Amniotic epithelial cell (primary cell): Measurements from ENCODE around the gene IRS2.

Experiments
- DNase-seq: peaks from one replicate; pipeline ENCODE4 v3.0.0-alpha.2; 2010; ENCODE audit warnings: low read depth

IRS2 gene

DNA sequence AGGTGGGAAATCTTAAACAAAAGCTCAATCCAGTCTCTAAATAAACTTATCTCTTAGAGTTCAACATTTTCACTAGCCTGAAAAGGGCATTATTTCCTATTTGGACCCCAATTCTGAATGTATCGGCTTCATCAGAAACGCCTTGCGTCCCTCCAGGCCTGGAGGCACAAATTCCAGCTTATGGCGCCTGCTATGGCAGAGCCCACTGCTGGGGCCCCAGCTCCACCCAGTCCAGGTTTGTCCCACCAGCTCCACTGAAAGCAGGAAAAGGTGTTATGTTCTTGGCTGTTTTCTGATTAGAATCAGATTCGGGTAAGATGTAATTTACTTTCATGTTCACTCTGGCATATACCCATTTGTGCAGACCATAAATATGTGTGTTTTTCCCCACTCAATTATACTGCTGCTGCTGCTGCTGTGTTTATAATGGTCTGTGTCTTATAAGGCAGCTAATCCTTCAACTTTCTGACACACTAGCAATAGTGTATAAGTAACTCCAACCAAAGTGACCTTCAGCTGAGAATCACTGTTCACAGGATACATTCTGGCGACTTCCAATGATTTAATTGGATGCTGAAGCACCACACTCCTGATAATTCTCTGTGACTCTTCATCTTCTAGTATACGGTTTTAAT is 6.4 kb downstream of the IRS2 start:
- no peak for DNase-seq

GRCh38 chr13:109779074-109779473 is 7.3 kb downstream of the IRS2 start:
- DNase-seq, result no peak

GRCh38 chr13:109778102-109778542 is 8.3 kb downstream of the IRS2 start:
- peak; percentile 61 for DNase-seq

DNA sequence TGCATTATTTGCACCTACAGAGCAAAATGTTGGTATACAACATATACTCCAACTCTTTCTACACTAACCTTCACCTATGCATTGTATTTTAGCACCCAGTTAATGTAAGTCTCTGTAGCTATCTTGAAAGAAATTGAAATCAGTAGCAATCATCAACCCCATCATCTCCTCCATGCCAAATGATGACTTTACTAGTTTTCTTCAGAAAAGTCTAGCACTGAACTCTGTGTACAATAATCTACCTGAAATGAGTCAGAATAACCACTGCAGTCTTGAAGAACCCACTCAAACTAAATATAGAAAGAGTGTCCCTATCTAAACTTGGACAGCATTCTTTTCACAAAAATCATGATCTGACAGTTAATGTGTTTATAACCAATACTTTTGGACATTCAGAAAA is 9.8 kb downstream of the IRS2 start:
- DNase-seq, result no peak

DNA sequence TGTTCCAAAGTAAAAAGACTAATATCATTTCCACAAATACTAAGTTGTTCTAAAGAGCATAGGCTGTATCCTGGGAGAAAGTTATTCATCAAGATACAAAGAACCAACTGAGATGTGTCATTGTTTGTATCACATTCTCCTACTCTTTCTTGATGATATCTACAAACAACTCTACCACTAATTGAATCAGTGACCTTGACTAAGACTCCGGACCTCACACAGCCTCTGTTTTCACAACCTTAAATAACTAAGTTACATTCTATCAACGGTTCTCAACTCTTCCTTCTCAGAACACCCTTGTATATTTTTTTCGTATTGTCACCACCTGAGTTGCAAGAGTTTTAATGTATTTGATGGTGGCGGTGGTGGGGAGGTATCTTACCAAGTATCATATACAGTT is 12.6 kb downstream of the IRS2 start:
- peak; percentile 66 for DNase-seq

GRCh38 chr13:109773276-109773675 is 13.1 kb downstream of the IRS2 start:
- no peak for DNase-seq

- no peak for DNase-seq
Measured at GRCh38 chr13:109771926-109772325, 14.5 kb downstream of the IRS2 start.

DNA sequence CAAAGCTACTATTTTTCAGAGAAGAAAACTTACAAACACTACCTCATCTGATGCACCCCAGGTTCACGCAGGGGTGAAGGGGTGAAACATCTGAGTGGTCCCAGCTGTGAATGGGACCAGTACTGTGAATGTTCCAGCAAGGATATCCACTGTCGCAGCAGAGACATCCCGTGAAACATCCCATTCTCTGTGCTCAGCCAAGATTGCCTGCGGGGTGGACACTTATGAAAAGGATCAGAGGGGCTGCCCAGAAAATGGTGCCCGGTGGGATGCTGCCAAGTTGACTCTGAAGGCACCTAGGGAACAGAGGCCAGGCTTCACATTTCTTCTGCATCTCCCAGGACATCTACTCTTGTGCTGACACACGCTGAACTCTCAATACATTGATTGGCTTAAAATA is 15.9 kb downstream of the IRS2 start:
- no peak for DNase-seq

DNA sequence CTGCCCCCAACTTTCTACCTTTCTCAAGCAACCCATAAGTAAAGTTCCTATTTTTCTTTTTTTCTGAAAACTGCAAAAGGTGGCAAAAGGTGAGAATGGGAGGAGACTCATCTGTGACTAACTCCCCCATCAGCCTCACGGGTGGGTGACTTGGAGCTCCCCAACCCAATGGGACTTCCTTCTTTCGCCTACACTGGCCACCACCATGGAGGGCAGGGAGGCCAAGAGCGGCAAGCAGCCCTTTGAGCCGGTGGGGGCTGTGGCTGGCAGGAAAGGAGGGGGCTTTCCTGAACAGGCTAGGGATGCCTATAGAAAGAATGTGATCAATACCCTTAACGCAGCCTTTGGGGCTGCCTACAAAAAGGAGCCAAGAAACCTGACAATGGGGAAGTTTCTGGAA is 16.5 kb downstream of the IRS2 start:
- DNase-seq, result no peak

GRCh38 chr13:109769275-109769674 is 17.1 kb downstream of the IRS2 start:
- DNase-seq, result no peak

DNA sequence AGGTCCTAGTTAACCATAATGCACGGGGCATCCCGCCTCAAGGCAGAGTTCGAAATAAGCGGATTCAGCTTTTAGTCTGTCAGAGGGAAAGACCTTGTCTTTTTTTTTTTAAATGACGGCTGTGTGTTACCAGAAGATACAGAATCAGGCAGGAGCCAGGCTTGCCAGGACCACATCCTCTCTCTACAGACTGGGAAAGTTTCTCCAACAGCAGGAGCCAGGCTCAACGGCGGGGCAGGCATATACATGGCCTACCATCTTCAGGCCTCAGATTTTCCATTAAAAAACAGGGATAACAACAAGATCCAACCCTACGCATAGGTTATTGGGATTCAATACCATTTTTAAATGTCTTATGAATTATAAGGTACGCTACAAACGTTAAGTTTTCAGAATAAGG is 17.8 kb downstream of the IRS2 start:
- DNase-seq, result no peak

- DNase-seq, result no peak
Measured at GRCh38 chr13:109768176-109768575, 18.2 kb downstream of the IRS2 start.

DNA sequence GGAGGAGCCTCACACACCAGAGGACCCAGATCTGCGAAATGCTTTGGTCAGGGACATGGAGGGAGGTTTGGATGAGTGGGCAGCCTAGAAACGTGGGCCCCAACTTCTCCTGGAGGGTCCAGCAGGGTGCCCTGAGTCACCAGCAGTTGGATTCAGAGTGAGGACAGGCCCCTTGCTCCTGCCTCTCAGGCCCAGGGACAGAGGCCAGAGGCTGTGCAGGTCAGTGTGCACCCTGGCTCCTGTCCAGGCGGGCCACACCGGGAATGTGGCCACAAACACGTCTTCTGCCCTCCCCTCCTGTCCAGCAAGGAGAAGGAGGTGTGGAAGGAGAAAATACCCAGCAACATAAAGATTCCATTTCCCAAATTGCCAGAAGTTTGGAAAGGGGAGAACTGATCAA is 19.4 kb downstream of the IRS2 start:
- DNase-seq, result no peak

- peak; percentile 58 for DNase-seq
Measured at GRCh38 chr13:109764470-109765291, 21.7 kb downstream of the IRS2 start.

DNA sequence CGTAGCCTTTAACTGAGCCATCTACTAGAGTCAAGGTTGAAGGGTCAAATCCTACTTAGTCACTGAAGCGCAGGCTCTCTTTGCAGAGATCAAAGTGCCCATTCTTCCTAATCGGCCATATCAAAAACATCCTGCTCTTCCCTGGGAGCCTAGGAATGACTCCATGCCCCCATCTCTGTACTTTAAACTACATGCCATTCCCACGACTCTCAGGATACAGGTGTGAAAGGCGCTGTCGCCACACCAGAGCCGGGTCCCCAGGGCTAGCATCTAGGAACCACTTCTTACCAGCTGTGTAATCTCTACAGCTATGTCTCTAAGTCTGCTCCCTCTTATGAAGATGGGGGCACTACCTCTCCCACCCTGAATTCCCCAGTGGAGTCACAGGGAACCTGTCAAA is 22.3 kb downstream of the IRS2 start:
- DNase-seq, result no peak

DNA sequence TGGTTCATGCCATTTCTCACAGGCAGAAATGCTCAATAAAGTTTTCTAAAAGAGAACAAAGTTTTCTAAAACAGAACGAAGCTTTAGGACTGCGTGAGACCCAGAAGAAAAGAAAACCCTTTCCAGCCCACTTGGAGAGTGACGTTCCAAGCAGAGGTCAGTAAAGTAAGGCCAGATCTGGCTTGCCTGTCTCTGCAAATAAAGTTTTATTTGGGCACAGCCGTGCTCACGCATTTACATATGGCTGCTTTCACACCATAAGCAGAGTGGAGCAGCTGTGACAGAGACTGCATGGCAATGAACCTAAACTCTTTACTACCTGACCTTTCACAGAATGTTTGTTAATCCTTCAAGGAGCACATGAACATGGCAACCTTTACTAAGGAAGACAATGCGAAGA is 23.6 kb downstream of the IRS2 start:
- DNase-seq, result no peak

GRCh38 chr13:109761695-109762094 is 24.7 kb downstream of the IRS2 start:
- no peak for DNase-seq

GRCh38 chr13:109760951-109761350 is 25.4 kb downstream of the IRS2 start:
- DNase-seq, result no peak

GRCh38 chr13:109760402-109760801 is 26.0 kb downstream of the IRS2 start:
- DNase-seq, result no peak

- DNase-seq, result no peak
Measured at GRCh38 chr13:109759609-109760008, 26.8 kb downstream of the IRS2 start.

GRCh38 chr13:109758937-109759480 is 27.4 kb downstream of the IRS2 start:
- DNase-seq, result no peak

- no peak for DNase-seq
Measured at GRCh38 chr13:109756778-109757177, 29.6 kb downstream of the IRS2 start.

DNA sequence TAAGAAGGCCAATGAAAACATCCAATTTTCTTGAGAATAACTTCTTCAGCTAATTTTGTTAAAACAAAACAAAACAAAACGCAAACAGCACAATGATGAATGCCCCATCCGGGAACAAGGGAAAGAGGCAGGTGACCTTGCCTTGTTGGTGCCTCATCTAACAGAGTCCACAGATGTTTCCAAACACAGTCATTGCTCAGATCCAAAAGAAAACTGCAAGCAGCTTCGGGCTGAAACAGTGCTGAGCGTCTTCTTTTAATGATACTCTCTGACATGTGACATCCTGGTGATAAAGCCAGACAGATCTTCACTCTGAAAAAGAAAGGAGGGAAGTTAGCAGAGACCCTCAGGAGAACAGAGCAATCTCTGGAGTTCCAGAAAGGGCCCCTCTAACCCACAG is 30.4 kb downstream of the IRS2 start:
- no peak for DNase-seq
